CD4-positive, CD25-positive, alpha-beta regulatory T cell (primary cell): Measurements from ENCODE around the gene GRAP2. TPM values are rescaled to one million over a fixed set of nuclear protein-coding genes. Genes with fewer than 3 reads are reported as not detected.

Experiments used
- ATAC-seq, 2 donors: fragments of 150-1000 bp; cut with Tn5 transposase; one replicate each; pipeline ENCODE4 v1.10.0; 2021; ENCODE audit warnings: low read depth in 2 of 2, moderate number of reproducible peaks in 2 of 2, moderate library complexity in 1 of 2
- DNase-seq, 3 donors: peaks; one replicate each; pipeline versions ENCODE4 v3.0.0 to v3.0.0-alpha.2; 2012 to 2022; ENCODE audit warnings: mixed read lengths in 1 of 3
- H3K27ac ChIP-seq: one replicate; pipeline ENCODE4 v1.7.0; 2013; ENCODE audit warnings: mild to moderate bottlenecking, low read length; ENCODE audit not compliant: insufficient read depth, poor library complexity, severe bottlenecking
- H3K27me3 ChIP-seq: one replicate; pipeline ENCODE4 v1.7.0; 2013; ENCODE audit warnings: low read length; ENCODE audit not compliant: control insufficient read depth, insufficient read depth
- H3K36me3 ChIP-seq: one replicate; pipeline ENCODE4 v1.7.0; 2013; ENCODE audit warnings: mild to moderate bottlenecking, low read length, moderate library complexity; ENCODE audit not compliant: control insufficient read depth, insufficient read depth
- H3K4me1 ChIP-seq: 2 replicates; pipeline ENCODE4 v1.7.0; 2013; ENCODE audit warnings: mild to moderate bottlenecking, low read length; ENCODE audit not compliant: insufficient read depth, control insufficient read depth, poor library complexity, severe bottlenecking
- H3K4me3 ChIP-seq: one replicate; pipeline ENCODE4 v1.7.0; 2013; ENCODE audit warnings: low read depth, mild to moderate bottlenecking, low read length, moderate library complexity
- H3K9me3 ChIP-seq, 2 experiments: 1 replicate in 1 of 2; 2 replicates in 1 of 2; pipeline ENCODE4 v1.7.0; 2013; ENCODE audit warnings: low read length in 2 of 2, mild to moderate bottlenecking in 1 of 2, moderate library complexity in 1 of 2; ENCODE audit not compliant: control insufficient read depth in 2 of 2
- H3K27ac Mint-ChIP-seq, 3 donors: one replicate each; pipeline ENCODE4 v1.8.0; 2020 to 2022; ENCODE audit warnings: mild to moderate bottlenecking in 3 of 3, mixed read lengths in 3 of 3, moderate library complexity in 2 of 3
- H3K27me3 Mint-ChIP-seq: one replicate; pipeline ENCODE4 v1.8.0; 2022; ENCODE audit warnings: mild to moderate bottlenecking, mixed read lengths
- H3K36me3 Mint-ChIP-seq: one replicate; pipeline ENCODE4 v1.8.0; 2020; ENCODE audit warnings: mixed read lengths
- H3K4me1 Mint-ChIP-seq, 4 donors: one replicate each; pipeline ENCODE4 v1.8.0; 2020 to 2022; ENCODE audit warnings: mixed read lengths in 4 of 4, mild to moderate bottlenecking in 1 of 4
- H3K4me3 Mint-ChIP-seq, 4 donors: one replicate each; pipeline ENCODE4 v1.8.0; 2020 to 2022; ENCODE audit warnings: mild to moderate bottlenecking in 4 of 4, mixed read lengths in 4 of 4, moderate library complexity in 3 of 4
- H3K9me3 Mint-ChIP-seq, 7 donors: one replicate each; pipeline ENCODE4 v1.8.0; 2020 to 2022; ENCODE audit warnings: mixed read lengths in 7 of 7, mild to moderate bottlenecking in 3 of 7, moderate library complexity in 2 of 7
- polyA plus RNA-seq, 4 donors: library from polyadenylated mRNA; unstranded; fragments of 300-500 nt; fragmentation: Illumina TruSeq; gene quantifications; one replicate each; pipeline ENCODE4 v1.2.3, GENCODE V29; 2021
- total RNA-seq: library from RNA; stranded (reverse); gene quantifications from one replicate; pipeline ENCODE4 v1.2.3, GENCODE V29; 2022

The GRAP2 gene
- total and polyA plus RNA-seq, 5 donors from 2014 or later, result 48.9 to 160 (median 55.3) TPM

- H3K9me3 Mint-ChIP-seq, result no peaks in the 10 kb centered on the region
- no peaks in the 10 kb centered on the region for H3K36me3 Mint-ChIP-seq
- peaks cover 5 to 12% (median 5%) of the 10 kb centered on the region in 4 donors for H3K4me1 Mint-ChIP-seq
- H3K27me3 Mint-ChIP-seq, result peaks cover 39% of the 10 kb centered on the region
- Histone ChIP-seq H3K4me1 (peaks cover 17% of the 10 kb centered on the region), H3K9me3 (no peaks in the 10 kb centered on the region), H3K4me3 (no peak within 1 kb of the TSS), H3K27me3 (peaks cover 4% of the 10 kb centered on the region), H3K27ac (no peak within 1 kb of the TSS), H3K36me3 (no peaks in the 10 kb centered on the region)
- H3K4me3 Mint-ChIP-seq, result peak within 1 kb of the TSS; percentile 61 to 80 (median 74)
- peak within 1 kb of the TSS in 2 of 3 donors; percentile 22 to 90 for H3K27ac Mint-ChIP-seq
- ATAC-seq, result peak; percentile 45 to 48
- peak; percentile 24 to 43 (median 28) for DNase-seq
Measured at GRCh38 chr22:39994566-39995392, 93.9 kb downstream of the GRAP2 start, which contains the start of gene FAM83F. Gene FAM83F, plus strand, starts transcription at chr22:39994954. Its CDS starts 89 bp downstream, at chr22:39995043.

- no peak overlapping the region for H3K4me3 ChIP-seq
- Mint-ChIP-seq H3K27ac (no peak overlapping the region), H3K4me3 (peak overlapping the region in 3 of 4 donors; percentile 26 to 54 (median 29))
Measured at GRCh38 chr22:39995393-39996252, 94.7 kb downstream of the GRAP2 start.

GRCh38 chr22:39996732-39997131, 95.8 kb downstream of the GRAP2 start:
- Mint-ChIP-seq H3K4me1 (peaks cover 5 to 12% (median 5%) of the 10 kb centered on the region in 4 donors), H3K4me3 (peak overlapping the region in 3 of 4 donors; percentile 4 to 10 (median 5)), H3K27ac (peak overlapping the region in 1 of 3 donors; percentile 85), H3K36me3 (no peaks in the 10 kb centered on the region), H3K27me3 (peaks cover 33% of the 10 kb centered on the region), H3K9me3 (no peaks in the 10 kb centered on the region)
- no peak overlapping the region for H3K4me3 ChIP-seq
- no peak for DNase-seq
- H3K27me3 ChIP-seq, result peaks cover 4% of the 10 kb centered on the region
- H3K27ac ChIP-seq, result no peak overlapping the region
- H3K4me1 ChIP-seq, result peaks cover 17% of the 10 kb centered on the region
- no peaks in the 10 kb centered on the region for H3K36me3 ChIP-seq
- no peaks in the 10 kb centered on the region for H3K9me3 ChIP-seq
- ATAC-seq, result no peak

More at GRCh38 chr22:39995393-39996252, 94.7 kb downstream of the GRAP2 start:
- Histone ChIP-seq H3K36me3 (no peaks in the 10 kb centered on the region), H3K27ac (no peak overlapping the region), H3K27me3 (peaks cover 4% of the 10 kb centered on the region), H3K9me3 (no peaks in the 10 kb centered on the region), H3K4me1 (peaks cover 17% of the 10 kb centered on the region)
- H3K27me3 Mint-ChIP-seq, result peaks cover 37% of the 10 kb centered on the region
- ATAC-seq (no peak), DNase-seq (no peak)
- H3K4me1 Mint-ChIP-seq, result peaks cover 5 to 12% (median 5%) of the 10 kb centered on the region in 4 donors
- no peaks in the 10 kb centered on the region for H3K36me3 Mint-ChIP-seq
- no peaks in the 10 kb centered on the region for H3K9me3 Mint-ChIP-seq

GRCh38 chr22:39997421-39997820, 96.5 kb downstream of the GRAP2 start:
- no peak for DNase-seq
- H3K36me3 Mint-ChIP-seq, result no peaks in the 10 kb centered on the region
- H3K9me3 ChIP-seq, result no peaks in the 10 kb centered on the region
- H3K4me1 Mint-ChIP-seq, result peaks cover 5 to 12% (median 5%) of the 10 kb centered on the region in 4 donors
- H3K36me3 ChIP-seq, result no peaks in the 10 kb centered on the region
- H3K27ac Mint-ChIP-seq, result no peak overlapping the region
- no peaks in the 10 kb centered on the region for H3K9me3 Mint-ChIP-seq
- peak overlapping the region in 1 of 4 donors; percentile 5 for H3K4me3 Mint-ChIP-seq
- H3K27me3 Mint-ChIP-seq, result peaks cover 33% of the 10 kb centered on the region
- H3K27ac ChIP-seq, result no peak overlapping the region
- no peak for ATAC-seq
- peaks cover 3% of the 10 kb centered on the region for H3K27me3 ChIP-seq
- peaks cover 17% of the 10 kb centered on the region for H3K4me1 ChIP-seq
- no peak overlapping the region for H3K4me3 ChIP-seq

GRCh38 chr22:39997939-39998726, 97.2 kb downstream of the GRAP2 start:
- H3K4me1 ChIP-seq, result peaks cover 17% of the 10 kb centered on the region
- H3K27me3 ChIP-seq, result no peaks in the 10 kb centered on the region
- H3K4me3 ChIP-seq, result no peak overlapping the region
- Mint-ChIP-seq H3K4me3 (no peak overlapping the region), H3K4me1 (peaks cover 5 to 12% (median 5%) of the 10 kb centered on the region in 4 donors), H3K9me3 (no peaks in the 10 kb centered on the region), H3K27me3 (peaks cover 29% of the 10 kb centered on the region), H3K27ac (no peak overlapping the region), H3K36me3 (no peaks in the 10 kb centered on the region)
- H3K36me3 ChIP-seq, result no peaks in the 10 kb centered on the region
- no peak overlapping the region for H3K27ac ChIP-seq
- ATAC-seq (no peak), DNase-seq (no peak)
- no peaks in the 10 kb centered on the region for H3K9me3 ChIP-seq

- H3K4me3 Mint-ChIP-seq, result no peak overlapping the region
- Histone ChIP-seq H3K36me3 (no peaks in the 10 kb centered on the region), H3K27ac (no peak overlapping the region), H3K4me1 (peaks cover 10% of the 10 kb centered on the region), H3K9me3 (no peaks in the 10 kb centered on the region), H3K4me3 (no peak overlapping the region), H3K27me3 (no peaks in the 10 kb centered on the region)
- no peaks in the 10 kb centered on the region for H3K9me3 Mint-ChIP-seq
- no peak for DNase-seq
- peaks cover 23% of the 10 kb centered on the region for H3K27me3 Mint-ChIP-seq
- no peak for ATAC-seq
- H3K36me3 Mint-ChIP-seq, result no peaks in the 10 kb centered on the region
- no peak overlapping the region for H3K27ac Mint-ChIP-seq
- H3K4me1 Mint-ChIP-seq, result peaks cover 0 to 5% (median 3%) of the 10 kb centered on the region in 4 donors
Measured at GRCh38 chr22:39999144-39999757, 98.4 kb downstream of the GRAP2 start.

- H3K4me3 ChIP-seq, result no peak overlapping the region
- no peaks in the 10 kb centered on the region for H3K36me3 ChIP-seq
- H3K27me3 ChIP-seq, result no peaks in the 10 kb centered on the region
- Mint-ChIP-seq H3K4me3 (no peak overlapping the region), H3K36me3 (no peaks in the 10 kb centered on the region), H3K27ac (no peak overlapping the region), H3K27me3 (peaks cover 22% of the 10 kb centered on the region), H3K4me1 (peaks cover 0 to 5% (median 2%) of the 10 kb centered on the region in 4 donors), H3K9me3 (no peaks in the 10 kb centered on the region)
- ATAC-seq, result no peak
- no peaks in the 10 kb centered on the region for H3K9me3 ChIP-seq
- H3K27ac ChIP-seq, result no peak overlapping the region
- no peak for DNase-seq
- peaks cover 3% of the 10 kb centered on the region for H3K4me1 ChIP-seq
Measured at GRCh38 chr22:40000171-40000570, 99.3 kb downstream of the GRAP2 start.
